Measurements from ENCODE around the gene LRRC4B.

GRCh38 chr19:50475736-50476223 lies 92.5 kb downstream of the LRRC4B start:
- TF ChIP-seq EZH2 (IDR thresholded peaks at IDR 0.05; ENCODE audit: borderline replicate concordance) (no peak), CTCF (IDR thresholded peaks at IDR 0.05; ENCODE audit: poor library complexity) (no peak)

Data from hepatocyte (in vitro differentiated cells).